Stimulated activated CD4-positive, alpha-beta T cell treated with anti-CD3 and anti-CD28 coated beads, Interleukin-12 subunit alpha, Interleukin-12 subunit beta, amount 100 ng/mL, for 24 hours (primary cell): Measurements from ENCODE around the gene ATF6B.

Source experiments
- DNase-seq, 2 experiments: peaks; one replicate each; pipeline ENCODE4 v3.0.0-alpha.2; 2020; ENCODE audit warnings: low read depth in 2 of 2

The ATF6B gene

DNA sequence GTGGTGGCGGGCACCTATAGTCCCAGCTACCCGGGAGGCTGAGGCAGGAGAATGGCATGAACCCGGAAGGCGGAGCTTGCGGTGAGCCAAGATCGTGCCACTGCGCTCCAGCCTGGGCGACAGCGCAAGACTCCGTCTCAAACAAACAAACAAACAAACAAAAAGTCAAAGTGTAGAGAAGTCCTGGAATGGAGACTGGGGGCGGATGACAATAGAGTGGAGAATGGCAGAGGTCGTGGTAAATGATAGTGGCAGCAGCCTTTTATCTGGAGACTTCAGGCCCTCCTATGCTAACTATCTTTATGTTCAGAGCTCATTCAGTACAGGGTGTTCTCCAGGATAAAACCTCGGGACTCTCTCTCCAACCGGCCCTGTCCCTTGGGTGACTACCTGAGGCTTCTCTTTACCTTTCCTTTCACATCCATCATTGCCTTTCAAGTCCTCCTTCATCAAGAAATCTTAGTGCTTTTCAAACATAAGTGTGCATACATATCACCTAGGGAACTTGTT is 3.4 kb upstream of the ATF6B start:
- DNase-seq = no peak

DNA sequence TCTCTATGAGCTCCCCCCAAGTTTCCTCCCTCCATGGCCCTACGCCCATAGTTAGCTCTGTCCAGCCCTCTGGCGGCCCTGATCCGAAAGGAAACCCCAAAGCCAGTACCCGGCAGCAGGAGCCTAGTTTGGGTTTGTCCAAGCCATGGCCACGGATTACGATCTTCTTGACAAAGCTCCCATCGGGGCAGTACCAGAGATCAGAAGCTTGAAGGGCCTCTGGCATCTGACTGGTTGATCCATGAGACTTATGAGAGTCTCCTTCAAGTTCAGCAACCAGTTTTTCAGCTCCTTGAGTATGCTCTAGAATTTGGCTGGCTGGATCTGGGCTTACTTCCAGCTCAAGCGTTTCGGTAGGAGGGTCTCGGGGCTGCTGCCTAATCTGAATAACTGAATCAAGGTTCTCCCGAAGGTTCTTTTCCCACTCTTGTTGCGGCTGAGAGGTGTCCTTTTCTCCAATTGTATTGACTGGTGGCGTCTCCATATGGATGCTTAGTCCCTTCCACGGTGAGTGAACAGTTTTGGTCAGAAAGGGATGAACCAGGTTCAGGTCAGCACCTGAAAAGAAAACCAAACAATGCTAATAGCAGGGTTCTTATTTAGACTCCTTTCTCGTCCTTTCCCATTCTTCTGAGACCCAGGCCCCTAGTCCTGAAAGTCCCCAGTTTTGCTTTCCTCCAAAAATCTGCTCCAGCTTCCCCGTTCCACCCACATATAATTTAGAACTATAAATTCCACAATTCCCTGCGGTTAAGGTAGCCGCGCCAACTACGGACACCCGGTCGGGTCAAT is 1.4 kb upstream of the ATF6B start:
- no peak for DNase-seq

DNA sequence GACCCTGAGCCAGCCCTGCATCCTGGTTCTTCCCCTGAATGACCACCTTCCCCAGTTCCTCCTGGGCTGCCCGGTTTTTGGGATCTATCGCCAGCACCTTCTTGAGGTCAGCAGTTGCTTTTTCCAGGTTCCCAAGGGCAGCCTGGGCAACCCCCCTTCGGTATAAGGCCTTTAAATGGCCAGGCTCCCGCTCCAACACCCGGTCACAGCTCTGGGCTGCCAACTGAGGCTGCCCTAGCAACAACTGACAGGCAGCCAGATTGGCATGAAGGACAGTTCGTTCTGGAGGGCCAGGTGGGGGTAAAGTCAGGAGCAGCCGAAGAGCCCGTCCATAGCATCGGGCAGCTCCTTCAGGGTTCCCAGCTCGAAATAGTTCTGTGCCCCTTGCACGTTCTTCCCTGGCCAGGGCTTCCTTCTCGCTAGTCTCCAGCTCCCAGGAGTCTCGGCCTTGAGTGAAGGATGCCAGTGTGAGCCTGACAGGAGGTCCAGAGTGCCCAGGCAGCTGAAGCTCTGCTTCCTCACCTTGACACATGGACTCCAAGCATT is 778 bp upstream of the ATF6B start:
- DNase-seq = no peak

DNA sequence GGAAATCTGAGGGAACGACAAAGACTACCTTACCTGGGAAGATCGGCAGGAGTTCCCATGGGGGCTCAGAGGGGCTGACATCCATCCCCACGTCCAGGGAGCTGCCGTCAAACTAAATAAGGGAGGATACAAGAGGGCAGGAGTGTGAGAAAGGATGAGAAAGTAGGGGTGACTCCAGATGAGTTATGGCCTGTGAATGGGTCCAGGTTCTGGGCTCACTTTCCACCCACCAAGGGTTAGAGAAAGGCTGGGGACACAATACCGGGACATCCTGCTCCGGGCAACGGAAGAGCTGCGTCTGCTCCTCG is 683 bp downstream of the ATF6B start:
- no peak for DNase-seq

DNA sequence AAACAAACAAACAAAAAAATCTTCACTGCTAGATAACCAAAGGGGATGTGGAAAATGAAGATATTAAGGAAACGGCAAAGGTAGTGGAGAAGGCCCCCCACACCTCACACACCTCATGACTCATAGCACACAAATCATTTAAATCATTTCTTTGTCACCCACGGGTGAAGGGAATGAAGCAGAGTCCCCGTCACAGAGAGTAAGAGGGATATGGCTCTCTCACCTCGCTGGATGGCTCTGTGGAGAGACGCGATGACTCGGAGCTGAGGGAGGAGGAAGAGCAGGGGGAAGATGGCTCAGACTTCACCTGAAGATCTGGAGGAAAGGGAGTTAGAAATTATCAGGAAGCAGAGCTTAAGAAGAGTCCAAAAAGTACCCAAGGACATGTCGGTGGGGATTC is 1.2 kb downstream of the ATF6B start:
- no peak for DNase-seq

DNA sequence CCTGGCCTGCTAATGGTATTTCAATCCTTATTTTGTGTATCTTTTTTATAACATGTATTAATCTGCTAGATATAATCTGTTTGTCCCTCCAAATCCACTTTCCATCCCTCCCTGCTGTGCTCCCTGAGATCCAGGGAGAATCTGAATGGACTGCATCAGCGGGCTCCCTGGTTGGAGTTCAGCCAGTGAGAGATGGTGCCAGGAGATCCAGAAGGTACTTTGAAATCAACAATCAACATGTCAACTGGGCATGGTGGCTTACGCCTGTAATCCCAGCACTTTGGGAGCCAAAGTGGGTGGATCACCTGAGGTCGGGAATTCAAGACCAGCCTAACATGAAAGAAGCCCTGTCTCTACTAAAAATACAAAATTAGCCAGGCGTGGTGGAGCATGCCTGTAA is 4.4 kb downstream of the ATF6B start:
- no peak for DNase-seq

DNA sequence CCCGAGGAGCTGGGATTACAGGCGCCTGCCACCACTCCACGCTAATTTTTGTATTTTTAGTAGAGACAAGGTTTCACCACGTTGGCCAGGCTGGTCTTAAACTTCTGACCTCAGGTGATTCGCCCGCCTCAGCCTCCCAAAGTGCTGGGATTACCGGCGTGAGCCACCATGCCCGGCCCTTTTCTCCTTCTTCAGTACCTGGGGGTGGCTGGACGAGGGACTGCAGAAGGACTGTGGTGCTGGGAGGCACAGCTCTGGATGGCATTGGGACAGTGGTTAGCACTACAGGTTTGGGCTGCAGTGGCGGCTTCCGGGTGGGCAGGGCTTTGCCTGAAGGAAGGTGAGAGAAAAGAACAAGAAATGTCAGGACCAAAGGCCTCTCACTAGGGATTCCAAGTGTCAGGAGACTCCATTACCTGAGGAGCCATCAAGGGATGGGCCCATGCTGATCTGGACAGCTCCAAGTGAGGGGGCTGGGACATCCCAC is 7.4 kb downstream of the ATF6B start:
- no peak for DNase-seq

DNA sequence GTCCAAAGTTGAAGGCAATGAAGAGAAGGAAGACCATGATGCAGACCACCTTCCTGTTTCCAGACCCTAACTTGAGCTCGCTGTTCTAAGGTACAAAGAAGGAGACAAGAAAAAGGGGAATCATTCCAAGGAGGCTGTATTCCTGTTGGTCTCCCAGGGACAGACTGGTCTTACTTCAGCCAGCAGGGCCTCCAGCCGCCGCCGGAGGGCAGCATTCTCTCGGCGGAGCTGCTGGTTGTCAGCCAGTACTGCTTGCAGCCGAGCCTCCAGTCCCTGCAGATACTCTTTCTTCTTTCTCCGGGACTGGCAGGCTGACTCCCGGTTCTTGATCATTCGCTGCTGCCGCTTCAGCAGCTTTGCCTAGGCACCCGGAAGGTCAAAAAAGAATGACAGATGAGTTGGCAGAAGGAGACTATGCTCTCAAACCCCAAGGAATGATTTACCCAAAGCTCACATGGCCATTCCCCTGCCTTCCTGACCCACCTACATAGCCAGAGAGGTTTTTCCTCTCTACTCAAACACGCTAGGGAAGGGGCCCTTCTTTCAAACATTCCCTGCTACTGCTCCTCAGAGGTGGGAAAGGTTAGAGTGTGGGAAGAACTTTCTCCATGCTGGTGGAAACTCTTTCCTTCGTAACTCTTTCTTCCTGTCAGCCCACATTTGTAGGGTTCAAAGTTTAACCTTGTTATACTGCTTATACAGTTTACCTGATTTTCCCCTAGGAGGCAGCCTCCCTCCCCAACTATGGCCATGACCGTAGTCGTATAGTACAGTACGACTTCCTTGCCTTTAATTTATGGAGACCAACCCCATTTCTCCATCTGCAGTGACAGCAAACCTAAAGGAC is 9.0 kb downstream of the ATF6B start:
- DNase-seq = peak; percentile 41 to 57

DNA sequence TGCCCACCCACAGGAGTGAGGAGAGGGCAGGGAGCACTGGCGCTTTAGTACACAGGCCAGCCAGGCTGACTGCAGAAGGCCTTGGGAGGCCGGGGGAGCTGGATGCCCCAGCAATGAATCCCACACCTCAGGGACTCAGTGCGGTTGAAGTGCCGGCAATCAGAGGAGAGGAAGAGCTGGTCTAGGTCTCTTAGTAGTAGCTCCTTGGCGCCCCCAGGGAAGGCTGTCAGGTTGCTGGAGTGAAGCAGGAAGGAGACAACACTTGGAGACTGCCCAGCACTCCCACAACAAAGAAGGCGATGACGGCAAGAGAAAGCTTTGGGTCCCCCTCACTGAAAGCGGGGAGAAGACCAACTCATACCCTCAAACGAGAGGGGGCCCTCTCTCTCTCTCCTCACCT is 10.6 kb downstream of the ATF6B start:
- no peak for DNase-seq

DNA sequence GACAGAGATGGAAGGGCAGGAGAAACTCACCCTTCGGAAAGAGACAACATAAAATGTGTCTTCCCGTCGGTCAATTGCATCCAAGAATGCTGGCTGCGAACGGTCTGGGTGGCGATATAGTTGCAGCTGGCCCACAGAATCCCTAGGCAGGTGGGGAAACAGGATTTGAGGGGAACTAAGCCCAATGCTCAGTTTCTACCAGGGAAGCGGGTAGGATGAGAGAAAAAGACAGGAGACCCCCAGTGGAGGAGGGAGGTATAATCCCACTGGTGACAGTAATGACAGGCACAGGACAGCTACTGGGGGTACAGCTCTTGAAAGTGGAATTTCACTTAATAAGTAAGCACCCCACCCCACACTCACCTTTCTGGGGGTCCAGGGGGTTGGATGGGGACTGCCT is 11.4 kb downstream of the ATF6B start:
- DNase-seq = no peak

DNA sequence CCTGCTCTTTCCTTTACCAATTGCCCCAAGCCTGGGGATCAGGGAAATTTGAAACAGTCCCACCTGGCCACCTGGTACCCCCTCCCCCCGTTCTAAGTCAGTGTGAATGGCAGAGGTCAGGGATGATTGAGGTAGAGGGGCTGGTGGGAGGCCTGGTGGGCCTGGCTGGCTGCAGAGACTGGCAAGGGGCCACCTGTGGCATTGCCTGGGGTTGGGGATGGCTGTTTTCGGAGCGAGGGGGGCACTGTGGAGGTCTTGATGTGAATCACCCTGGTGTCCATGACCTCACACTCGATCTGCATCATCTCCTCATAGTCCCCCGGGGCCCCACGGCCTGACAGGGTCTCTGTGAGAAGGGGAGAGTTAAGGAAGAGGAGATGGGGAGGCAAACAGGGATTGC is 12.4 kb downstream of the ATF6B start:
- no peak for DNase-seq

DNA sequence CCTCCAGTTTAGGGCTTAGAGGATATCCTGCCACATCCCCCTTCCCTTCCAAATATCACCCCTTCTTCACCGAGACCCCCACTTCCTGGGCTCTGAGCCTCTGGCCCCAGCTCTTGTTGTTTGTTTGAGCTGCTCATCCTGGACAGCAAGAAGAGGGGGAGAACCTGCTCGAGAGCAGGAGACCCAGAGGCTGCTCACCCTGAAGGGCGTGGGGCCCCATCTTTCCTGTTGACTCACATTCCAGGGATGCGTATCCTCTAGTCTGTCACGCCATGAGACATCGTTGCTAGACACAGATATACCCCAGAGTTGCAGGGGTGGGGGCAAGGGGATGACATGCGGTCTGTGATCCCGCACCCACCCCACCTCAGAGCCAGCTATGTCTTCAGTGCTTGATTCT is 13.2 kb downstream of the ATF6B start:
- DNase-seq = no peak

DNA sequence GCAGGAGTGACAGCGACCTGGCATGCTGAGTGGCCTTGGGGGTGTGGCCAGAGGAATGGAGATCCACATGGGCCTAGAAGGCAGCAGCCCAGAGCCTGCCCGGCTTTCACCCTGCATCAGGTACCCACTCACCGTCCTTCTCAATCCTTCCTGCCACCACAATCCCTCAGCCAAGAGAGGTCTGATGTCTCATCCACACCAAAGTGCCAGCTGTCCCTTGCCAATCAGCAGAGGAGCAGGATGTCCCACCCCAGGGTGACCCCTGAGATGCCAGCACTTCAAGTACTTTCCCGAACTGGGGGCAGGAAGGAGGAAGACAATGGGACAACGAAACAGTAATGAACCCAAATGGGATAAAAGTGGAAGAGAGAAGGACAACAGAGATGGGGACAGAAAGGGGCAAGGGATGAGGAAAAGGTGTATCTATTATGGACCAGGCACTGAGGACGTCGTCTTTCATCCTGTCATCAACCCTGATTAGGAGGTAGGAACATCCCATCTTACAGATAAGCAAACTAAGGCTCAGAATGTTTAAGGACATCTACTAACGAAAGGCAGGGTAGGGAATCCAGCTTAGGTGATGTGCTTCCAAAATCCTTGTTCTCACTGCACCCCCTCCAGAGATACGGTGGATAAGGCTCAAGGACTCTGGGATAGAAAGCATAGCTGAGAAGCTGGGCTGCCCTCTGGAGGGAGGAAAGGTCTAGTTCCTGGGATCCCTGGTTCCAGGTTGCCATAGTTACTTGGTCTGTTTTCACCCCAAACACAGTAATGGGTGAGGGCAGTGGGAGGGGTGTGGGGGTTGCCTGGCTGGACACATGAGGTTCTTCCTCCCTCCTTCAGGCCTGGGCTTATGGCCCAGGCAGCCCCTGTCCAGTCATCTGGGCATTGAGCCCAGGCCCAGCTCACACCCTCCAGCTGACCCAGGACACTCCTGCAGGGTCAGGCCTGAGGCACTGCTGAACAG is 14.4 kb downstream of the ATF6B start:
- DNase-seq = no peak

DNA sequence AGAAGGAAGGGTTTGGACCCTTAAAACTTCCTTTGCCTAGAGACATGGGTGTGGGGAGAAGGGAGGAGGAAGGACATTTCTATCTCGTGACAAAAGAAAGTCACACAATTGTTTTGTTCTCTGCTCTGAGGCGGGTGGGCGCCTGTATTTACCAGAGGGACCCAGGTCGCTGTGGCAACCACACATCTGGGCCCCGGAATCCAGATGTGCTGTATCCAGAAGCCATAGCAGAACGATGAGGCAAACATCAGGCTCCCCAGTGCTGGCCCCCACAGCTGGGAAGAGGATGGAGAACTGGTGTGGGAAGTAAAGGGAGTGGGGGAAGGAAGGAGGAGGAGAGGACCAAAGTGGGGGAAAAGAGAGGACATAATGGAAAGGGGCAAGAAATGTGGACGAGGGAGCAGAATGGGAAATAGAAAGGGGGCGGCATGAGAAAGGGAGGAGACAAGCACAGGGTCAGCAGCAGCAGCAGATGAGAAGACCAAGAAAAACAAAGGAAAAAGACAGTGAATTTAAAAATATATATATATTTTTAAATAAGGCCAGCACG is 15.5 kb downstream of the ATF6B start:
- no peak for DNase-seq

DNA sequence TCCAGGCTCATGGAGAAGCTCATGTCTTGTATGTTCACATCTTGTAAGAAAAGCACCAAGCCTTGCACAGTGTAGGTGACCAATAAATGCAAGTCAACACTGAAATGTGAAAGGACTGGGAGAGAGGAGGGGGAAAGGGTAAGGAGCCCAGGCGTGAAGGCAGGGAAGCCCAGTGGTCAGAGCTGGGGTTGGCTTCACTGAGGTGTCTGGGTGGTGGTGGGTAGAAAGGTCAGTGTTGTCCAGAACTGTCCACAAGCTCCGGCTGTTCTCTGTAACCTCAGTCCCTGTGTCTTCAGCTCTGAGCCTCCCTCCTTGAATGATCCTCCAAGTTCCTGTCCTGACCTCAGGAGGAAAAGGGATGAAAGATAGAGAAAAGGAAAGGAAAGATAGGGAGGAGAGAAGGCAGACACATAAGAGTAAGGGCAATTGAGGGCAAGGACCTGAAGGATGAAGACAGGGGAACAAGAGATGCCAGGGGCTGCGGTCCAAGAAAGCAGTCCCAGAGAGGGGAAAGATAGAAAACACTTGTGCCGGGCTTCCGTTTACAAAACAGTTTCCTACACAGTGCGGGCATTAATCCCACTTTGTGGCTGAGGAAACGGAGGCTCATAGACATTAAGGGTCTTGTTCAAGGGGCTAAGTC is 16.5 kb downstream of the ATF6B start:
- no peak for DNase-seq

DNA sequence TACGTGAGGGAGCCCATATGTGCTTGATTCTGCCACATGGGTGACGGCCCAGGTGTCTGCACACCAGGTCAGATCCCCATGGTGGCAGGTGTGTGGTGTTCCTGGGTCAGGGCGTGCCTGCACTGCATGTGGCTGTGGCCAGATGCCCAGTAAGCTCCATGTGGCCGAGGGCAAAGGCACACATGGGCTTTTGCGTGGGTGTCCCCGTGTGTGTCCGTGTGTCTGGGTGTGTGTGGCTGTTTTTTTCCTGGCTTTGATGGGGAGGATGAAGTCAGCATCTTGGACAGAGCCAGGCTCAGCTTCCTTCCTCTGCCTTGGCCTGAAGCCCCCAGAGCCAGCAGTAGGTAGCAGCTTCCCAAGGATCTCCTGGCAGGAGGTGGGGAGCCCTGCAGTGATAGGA is 17.4 kb downstream of the ATF6B start:
- DNase-seq = no peak

DNA sequence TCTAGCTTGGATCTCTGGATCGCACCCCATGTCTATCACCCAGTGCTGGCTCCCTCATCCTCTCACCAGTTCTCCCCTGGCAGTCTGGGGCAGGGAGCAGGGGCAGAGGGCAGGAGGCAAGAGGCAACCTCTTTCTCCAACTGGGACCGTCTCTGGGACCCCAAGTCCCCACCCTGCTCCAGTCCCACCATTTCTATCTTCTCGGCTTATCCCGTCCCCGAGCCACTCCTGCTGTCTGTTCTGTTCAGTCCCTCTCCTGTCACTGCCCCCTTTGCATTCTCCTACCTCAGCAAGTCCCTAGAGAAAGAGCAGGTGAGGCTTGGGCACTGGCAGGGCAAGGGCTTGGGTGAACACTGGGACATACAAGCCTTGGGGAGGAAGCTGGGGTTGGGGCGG is 18.3 kb downstream of the ATF6B start:
- no peak for DNase-seq

DNA sequence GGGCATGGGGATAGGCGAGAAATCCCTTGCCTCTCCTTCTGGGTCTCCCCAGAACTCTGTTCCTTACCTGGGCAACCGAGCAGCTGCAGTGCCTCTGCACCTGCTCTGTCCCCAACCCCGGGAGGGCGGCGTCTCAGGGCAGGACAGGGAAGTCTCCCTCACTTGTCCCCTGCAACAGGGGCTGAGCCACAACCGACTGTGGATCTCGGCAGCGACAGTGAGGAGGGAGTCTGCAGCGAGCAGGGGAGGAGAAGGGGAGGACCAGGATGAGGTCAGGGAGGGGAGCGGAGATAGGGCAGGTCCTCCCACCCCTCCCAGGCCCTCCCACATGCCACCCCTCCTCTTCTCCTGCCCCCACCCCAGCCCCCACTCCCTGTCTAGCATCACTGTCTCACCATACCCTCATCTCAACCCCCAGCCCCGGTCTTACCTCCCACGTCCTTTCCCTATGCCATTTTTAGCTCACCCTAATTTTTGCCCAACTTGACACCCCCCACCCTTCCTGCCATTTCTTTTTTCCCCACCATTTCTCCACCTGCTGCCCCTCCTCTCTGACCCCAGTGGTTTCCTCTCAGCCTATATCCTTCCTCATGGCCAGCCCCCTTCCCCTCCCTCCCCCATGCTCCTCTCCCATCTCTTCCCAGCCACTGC is 18.8 kb downstream of the ATF6B start, which contains the start of gene TNXB:
TSS of gene TNXB (minus strand) at position 225 of the 651 bp plus-strand sequence. CDS start 11,140 bp downstream, outside the sequence.
- no peak for DNase-seq

DNA sequence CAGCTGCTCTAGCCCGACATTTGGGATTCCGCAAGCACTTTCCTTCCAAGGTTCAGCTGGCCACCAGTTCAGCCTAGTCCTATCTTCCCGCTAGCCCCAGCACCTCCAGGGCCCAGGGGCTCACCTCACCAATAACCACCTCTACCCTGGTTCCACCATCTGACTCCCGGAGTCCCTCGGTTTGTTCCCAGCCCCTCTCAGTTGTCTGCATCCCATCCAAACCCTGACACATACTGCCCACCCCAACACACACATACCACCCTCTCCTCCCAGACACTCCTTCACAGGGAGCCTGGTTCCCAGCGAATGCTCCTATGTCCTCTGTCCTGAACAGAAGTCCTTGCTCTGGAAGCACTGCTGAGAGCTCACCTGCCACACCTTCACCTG is 19.3 kb downstream of the ATF6B start:
- DNase-seq = no peak

DNA sequence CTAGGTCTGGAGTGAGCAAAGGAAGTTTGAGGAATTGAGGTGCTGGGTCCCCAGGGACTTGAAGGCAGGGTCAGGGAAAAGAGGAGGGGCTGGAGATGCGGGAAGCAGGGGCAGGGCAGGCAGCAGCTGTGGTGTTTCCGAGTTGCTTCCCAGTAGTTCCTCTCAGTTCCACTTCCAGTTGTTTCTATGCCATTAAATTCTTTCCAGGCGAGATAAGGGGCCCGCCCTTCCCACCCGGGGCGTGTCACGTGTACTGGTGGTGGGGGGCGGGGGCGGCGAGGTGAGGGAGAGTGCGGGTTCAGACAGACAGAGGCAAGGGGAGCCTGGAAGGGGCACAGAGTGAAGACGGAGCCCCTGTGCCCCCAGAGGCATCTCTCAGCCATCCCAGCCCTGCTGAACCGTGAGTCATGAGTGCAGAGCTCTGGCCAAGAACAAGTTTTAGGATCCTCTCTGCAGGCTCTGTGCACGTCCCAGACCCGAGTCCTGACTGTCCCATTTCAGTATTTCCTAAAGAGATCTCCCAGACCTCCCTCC is 19.9 kb downstream of the ATF6B start:
- no peak for DNase-seq
